Chondrocyte (in vitro differentiated cells): ENCODE data around the gene COL6A1. TPM values are rescaled to one million over a fixed set of nuclear protein-coding genes. Genes with fewer than 3 reads are reported as not detected.

Source experiments
- DNase-seq: peaks from one replicate; pipeline ENCODE4 v3.0.0; 2021; ENCODE audit warnings: mixed read lengths, low spot score
- H3K27ac Mint-ChIP-seq: one replicate; pipeline ENCODE4 v1.8.0; 2021; ENCODE audit warnings: mild to moderate bottlenecking, moderate library complexity, mixed read lengths; ENCODE audit not compliant: unreplicated experiment
- H3K27me3 Mint-ChIP-seq: 2 replicates; pipeline ENCODE4 v1.8.0; 2021; ENCODE audit warnings: low read depth, mixed read lengths
- H3K36me3 Mint-ChIP-seq: 2 replicates; pipeline ENCODE4 v1.8.0; 2021; ENCODE audit warnings: low read depth, mixed read lengths
- H3K4me1 Mint-ChIP-seq: 2 replicates; pipeline ENCODE4 v1.8.0; 2021; ENCODE audit warnings: low read depth, mild to moderate bottlenecking, mixed read lengths
- H3K4me3 Mint-ChIP-seq: one replicate; pipeline ENCODE4 v1.8.0; 2021; ENCODE audit warnings: mild to moderate bottlenecking, moderate library complexity, mixed read lengths; ENCODE audit not compliant: unreplicated experiment
- H3K9me3 Mint-ChIP-seq: 2 replicates; pipeline ENCODE4 v1.8.0; 2021; ENCODE audit warnings: low read depth, mixed read lengths
- total RNA-seq: library from RNA; stranded (reverse); gene quantifications from 3 replicates; pipeline ENCODE4 v1.2.1, GENCODE V29; 2021
- TF ChIP-seq, protein P1 (sequence below): fragments of 200-600 bp; sonication (generic); IDR thresholded peaks from 2 replicates; pipeline ENCODE4 v1.5.0; 2021; ENCODE audit warnings: antibody characterized with exemption, mild to moderate bottlenecking, moderate library complexity

Gene COL6A1
- total RNA-seq, 1 donor from 2014 or later = 1,052 TPM

DNA sequence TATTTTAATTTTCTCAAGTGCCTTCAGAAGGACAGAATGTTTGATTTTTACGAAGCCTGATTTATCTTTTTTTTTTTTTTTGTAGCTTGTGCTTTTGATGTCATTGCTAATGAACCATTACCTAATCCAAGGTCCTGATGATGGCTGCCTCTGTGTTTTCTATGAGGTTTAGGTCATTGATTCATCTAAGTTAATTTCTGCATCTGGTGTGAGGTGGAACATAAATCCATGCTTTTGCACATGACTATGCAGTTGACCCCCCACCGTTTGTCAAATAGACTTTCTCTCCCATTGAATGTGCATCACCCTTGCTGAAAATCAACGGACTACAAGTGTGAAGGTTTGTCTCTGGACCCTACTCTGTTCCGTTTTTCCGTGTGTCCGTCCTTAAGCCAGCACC, 50.5 kb downstream of the COL6A1 start:
- no peak for DNase-seq
- peaks cover 24% of the 10 kb centered on the region for H3K4me1 Mint-ChIP-seq
- H3K4me3 Mint-ChIP-seq = no peak overlapping the region
- H3K27me3 Mint-ChIP-seq = no peaks in the 10 kb centered on the region
- TF ChIP-seq, protein P1, sequence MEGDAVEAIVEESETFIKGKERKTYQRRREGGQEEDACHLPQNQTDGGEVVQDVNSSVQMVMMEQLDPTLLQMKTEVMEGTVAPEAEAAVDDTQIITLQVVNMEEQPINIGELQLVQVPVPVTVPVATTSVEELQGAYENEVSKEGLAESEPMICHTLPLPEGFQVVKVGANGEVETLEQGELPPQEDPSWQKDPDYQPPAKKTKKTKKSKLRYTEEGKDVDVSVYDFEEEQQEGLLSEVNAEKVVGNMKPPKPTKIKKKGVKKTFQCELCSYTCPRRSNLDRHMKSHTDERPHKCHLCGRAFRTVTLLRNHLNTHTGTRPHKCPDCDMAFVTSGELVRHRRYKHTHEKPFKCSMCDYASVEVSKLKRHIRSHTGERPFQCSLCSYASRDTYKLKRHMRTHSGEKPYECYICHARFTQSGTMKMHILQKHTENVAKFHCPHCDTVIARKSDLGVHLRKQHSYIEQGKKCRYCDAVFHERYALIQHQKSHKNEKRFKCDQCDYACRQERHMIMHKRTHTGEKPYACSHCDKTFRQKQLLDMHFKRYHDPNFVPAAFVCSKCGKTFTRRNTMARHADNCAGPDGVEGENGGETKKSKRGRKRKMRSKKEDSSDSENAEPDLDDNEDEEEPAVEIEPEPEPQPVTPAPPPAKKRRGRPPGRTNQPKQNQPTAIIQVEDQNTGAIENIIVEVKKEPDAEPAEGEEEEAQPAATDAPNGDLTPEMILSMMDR = no peak
- H3K9me3 Mint-ChIP-seq = peaks cover 17% of the 10 kb centered on the region
- peaks cover 4% of the 10 kb centered on the region for H3K36me3 Mint-ChIP-seq
- no peak overlapping the region for H3K27ac Mint-ChIP-seq

DNA sequence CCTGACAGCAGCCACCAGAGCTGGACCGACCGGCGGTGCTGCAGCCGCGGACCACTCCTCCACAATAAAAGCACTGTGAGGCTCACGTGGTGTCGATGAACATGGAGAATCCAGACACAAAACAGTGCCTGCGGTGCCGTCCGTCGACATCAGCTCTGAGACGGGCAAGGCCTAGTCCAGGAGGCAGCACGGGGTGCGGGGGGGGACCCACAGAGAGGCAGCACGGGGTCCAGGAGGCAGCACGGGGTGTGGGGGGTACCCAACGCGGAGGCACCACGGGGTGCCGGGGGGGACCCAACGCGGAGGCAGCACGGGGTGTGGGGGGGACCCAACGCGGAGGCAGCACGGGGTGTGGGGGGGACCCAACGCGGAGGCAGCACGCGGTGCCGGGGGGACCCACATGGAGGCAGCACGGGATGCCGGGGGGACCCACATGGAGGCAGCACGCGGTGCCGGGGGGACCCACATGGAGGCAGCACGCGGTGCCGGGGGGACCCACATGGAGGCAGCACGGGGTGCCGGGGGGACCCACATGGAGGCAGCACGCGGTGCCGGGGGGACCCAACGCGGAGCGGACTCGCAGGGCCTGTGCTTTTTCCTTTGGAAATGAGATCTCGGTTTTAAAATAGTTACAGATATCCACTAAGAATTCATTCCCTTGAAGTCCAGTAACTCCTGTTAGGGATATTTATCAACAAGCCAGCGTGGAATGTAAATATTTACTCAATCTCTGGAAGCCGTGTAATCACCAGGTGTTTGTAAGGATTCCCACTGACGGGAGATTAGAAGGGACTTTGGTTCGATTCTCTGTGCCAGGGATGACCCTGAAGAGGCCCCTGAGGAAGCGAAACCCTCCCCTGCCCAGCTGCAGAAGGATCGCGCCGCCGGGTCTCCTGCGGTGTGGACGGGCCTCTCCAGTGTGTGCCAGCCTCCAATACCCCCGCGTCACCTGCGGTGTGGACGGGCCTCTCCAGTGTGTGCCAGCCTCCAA, 52.1 kb downstream of the COL6A1 start:
- peaks cover 17% of the 10 kb centered on the region for H3K9me3 Mint-ChIP-seq
- TF ChIP-seq, protein P1 = no peak
- DNase-seq = no peak
- H3K27ac Mint-ChIP-seq = no peak overlapping the region
- peaks cover 4% of the 10 kb centered on the region for H3K36me3 Mint-ChIP-seq
- H3K4me1 Mint-ChIP-seq = peaks cover 15% of the 10 kb centered on the region
- no peak overlapping the region for H3K4me3 Mint-ChIP-seq
- H3K27me3 Mint-ChIP-seq = no peaks in the 10 kb centered on the region

DNA sequence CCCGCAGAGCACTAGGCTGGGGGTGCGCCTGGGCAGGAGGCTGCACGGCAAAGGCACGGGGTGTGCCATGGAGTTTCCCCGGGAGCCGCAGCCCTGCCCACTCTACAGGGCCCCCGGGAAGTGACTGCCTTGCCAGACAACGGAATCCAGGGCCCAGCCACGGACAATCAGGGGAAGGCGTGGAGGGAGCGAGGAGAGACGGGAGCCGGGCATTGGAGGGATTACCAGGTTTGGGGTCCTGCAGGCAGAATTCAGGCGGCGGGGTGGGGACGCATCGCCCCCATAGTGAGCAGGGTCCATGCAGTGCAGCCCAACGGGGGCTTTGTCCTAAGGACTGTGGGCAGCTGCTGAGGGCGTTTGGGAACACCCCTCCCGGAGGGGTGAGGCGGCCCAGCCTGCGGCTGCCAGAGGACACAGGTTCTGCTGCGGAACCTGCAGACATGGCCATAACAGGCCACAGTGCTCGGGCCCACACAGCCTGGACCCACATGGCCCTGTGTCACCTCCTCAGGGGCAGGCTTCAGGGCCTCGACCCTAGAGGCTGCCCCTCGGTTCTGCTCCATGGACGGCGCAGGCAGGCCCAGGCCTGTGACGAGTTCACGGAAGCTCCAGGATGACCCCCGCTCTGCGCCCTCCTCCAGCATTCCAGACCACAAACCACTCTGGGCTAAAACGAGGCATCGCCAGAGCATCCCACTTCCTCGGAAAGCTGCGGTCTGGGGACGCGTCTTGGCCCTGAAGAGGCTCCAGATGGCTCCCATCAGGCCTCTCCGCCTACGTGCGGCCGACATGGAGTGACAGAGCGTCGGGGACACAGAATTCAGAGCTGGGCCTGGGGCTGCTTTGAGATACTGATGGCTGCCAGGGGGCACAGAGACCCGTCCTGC, 54.5 kb downstream of the COL6A1 start:
- DNase-seq = peak; percentile 81
- no peaks in the 10 kb centered on the region for H3K9me3 Mint-ChIP-seq
- no peaks in the 10 kb centered on the region for H3K27me3 Mint-ChIP-seq
- H3K4me3 Mint-ChIP-seq = no peak overlapping the region
- no peaks in the 10 kb centered on the region for H3K36me3 Mint-ChIP-seq
- H3K4me1 Mint-ChIP-seq = peaks cover 28% of the 10 kb centered on the region
- H3K27ac Mint-ChIP-seq = no peak overlapping the region
- TF ChIP-seq, protein P1 = no peak

DNA sequence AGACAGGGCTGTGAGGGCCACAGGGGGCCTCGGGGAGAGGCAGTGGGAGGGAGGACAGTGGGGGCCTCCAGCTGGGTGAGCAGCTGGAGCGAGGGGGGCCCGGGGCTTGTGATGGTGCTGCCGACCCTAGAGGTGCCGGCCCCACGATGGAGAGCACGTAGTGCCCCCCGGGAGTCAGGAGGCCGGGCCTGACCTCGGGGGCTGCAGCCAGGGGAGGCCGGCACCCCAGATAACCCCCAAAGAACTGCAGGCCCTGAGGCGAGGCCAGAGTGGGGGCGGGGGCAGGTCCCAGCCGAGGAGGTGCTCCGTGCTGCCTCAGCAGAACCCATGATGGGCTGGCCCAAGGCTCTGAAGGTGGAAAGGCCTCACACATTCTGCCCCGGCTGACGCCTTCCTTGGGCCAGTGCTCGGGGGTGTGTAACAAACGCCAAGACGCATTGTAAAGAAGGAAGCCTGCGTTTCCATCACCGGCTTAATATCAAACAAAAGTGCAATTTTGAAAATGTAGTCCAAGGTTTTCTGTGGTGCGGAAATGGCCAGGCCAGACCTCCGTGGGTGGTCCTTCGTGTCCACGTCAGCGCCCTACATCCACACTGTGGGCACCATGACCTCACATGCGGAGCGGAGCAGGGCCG, 55.2 kb downstream of the COL6A1 start:
- no peak overlapping the region for H3K27ac Mint-ChIP-seq
- no peak overlapping the region for H3K4me3 Mint-ChIP-seq
- DNase-seq = no peak
- H3K4me1 Mint-ChIP-seq = peaks cover 30% of the 10 kb centered on the region
- no peaks in the 10 kb centered on the region for H3K36me3 Mint-ChIP-seq
- TF ChIP-seq, protein P1 = no peak
- H3K27me3 Mint-ChIP-seq = no peaks in the 10 kb centered on the region
- H3K9me3 Mint-ChIP-seq = no peaks in the 10 kb centered on the region
